NCI-H526 (cell line): ENCODE data around the gene TLL1.

ENCODE experiments used
- DNase-seq, 2 experiments: peaks; one replicate each; lab custom pipeline; 2025; lab: John Stamatoyannopoulos, UW

Gene TLL1

DNA sequence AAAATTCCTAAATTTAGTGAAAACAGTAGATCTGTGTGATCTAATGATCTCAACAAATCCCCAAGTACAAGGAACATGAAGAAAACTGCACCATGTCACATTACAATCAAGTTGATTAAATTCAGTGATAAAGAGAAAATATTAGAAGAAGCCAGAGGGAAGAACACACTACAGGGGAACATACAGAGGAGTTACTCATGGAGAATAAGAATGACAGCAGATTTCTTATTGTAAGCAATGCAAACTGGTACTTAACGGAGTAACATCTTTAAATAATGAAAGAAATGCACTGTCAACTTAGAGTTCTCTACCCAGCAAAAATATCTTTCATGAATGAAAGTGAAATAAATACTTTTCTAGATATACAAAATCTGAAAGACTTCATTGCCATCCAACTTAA is 21.1 kb downstream of the TLL1 start:
- DNase-seq = no peak

DNA sequence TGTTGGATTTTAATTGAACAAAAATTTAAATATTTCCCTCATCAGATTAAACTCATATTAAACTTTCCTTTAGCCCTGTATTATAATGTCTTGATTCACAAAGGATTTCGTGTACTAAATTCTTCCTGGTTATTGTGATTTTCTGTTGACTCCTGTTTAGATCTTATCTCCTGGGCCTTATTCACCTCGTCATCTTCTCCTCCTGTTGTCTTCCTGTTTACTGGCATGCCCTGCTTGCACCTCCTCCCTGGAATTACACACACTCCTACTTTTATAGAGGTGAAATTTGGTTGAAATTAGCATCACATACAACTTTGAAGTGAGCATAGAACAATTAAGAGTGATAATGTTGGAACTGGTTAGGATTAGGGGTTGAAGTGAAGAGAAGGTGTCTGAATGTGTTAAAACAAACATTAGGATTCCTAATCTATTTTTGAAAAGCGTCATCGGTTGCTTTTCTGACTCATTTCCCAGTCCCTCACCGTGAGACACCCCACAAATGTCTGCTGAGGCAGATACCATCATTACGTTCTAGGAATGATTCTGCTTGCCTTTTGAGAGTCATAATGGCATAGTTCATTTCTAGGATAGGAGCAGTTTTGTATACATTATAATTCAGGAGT is 32.5 kb downstream of the TLL1 start:
- DNase-seq = no peak

DNA sequence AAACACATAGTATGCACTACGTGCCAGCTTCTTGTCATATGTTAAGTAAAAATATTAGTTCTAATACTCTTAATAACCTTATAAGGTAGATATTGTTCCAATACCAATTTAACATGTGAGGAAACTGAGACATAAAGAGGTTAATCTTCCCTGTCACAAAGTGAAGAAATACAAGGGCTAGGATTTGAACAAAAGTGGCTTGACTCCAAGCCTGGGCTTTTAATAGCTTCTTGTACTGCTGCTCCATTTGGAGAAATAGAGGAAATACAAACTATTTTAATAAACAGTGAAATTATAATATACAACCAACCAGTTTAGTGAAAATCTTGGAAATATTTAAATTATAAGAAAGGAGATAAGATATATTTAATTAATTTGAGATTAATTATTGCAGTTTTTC is 33.2 kb downstream of the TLL1 start:
- no peak for DNase-seq

DNA sequence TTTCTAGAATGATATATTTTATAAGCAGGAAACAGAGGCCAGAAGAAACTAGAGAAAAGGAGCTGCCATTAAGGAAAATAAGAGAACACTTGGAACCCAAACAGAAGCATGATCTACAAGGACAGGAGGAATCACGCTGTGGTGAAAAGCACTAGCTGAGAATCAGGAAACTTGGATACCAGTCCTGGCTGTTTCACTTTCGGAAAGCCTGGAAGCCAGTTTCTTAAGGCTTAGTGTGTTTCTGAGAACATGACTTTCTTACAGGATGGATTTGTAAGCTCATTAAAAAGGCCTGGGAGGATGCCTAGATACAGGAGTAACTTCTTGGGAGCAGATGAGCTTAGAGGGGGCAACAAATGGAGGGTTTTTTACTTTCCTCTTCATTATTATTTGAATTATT is 36.9 kb downstream of the TLL1 start:
- DNase-seq = no peak

DNA sequence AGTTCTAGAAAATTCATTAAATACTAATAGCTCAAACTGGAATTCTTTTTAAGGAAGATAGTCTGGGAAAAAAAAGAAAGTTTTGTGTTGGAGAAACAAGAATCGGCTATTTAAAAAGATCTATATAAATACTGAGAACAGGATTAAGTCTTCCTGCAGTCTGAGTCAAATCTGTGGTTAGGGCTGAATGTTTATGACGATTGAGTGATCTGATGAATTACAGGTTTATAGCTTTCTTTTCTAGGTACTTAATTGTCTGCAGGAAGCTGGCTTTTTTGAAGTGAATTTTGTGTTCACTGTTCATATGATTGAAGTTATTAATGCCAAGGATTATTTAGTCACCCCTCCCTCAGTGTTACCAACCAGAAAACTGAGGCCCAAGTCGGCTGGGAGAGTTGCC is 42.2 kb downstream of the TLL1 start:
- no peak for DNase-seq

DNA sequence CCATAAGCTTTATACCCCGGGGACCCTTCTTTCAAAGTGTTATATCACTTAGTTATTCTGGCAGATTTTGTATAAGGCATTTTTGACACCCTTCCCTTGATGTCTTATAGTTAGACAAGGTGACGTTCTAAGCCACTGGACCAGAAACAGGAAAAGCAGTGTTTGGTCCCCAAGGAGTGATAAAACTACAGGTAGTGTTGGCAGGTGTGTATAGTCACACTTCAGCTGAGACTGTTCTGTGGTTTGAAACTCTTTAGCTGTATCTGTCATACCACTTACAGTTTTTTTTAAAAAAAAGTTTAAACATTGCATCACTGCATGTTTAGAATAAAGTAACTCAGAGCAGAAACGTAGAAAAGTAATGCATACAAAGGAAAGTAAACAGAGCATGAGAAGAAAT is 48.5 kb downstream of the TLL1 start:
- no peak for DNase-seq

DNA sequence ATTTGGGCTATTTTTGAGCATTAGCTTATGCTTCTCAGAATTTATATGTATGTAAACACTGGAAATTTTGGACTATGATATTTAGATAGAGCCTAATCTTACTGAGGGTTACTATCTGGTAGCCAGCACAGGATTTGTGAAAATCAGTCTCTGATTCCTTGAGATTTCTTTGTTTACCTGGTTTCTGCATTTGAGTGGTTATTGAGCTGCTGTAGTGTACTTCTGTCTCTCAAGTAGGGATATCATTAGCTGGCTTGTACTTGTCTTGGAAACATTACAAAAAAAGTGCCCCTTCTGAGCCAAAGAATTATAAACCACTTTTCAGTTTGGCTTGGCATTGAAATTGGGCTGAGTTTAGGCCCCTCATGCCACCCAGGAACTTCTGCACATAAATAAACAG is 49.7 kb downstream of the TLL1 start:
- DNase-seq = no peak

DNA sequence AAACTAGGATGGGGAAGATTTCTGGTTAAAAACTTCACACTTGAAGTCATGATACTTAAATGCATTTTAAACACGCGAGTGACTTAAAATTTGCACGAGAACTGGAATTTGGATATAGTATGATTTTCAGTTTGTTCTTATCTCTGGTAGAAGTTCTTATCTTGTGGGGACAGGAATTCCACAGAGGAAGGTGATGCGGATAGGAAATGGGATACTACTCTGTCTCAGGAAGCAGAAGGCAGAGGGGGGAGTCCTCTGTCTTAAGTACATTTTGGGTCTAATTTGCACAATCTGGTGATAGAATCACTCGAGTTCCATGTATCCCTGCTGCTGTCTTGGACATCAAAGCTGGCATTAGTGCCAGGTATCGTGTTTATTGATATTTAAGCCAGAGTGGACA is 53.3 kb downstream of the TLL1 start:
- no peak for DNase-seq

DNA sequence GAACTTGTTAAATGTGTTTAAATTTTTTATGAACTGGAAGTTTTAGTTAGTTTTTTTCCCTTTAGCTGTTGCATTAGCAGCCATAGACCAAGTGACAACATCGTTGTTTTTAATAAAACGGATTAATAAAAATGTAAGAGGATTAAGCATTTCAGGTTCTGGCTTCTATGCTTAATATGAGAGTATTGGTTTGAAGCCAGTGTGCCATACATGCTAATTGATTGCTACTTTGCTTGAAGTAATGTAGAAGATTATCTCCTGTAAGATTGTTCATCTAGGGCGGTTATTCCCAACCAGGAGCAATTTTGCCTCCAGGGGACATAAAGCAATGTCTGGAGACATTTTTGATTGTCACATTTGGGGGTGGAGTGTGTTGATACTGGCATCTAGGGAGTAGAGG is 54.3 kb downstream of the TLL1 start:
- no peak for DNase-seq

DNA sequence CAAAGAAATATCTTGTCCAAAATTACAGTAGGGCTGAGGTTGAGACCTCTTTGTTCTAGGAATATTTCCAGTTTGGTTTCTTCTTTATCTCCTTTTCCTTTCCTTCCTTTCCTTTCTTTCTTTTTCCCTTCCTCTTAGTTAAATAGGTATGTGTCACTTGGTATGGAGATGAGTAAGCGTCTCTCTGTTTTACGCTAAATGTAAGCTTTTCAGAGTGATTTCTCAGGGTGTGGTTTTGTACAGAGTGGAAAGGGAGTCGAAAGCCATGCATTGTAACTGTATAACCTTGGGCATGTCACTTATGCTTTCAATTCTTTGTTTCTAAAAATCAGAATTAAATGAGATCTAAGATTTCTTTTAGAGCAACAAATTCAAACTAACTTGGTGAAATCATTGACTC is 54.8 kb downstream of the TLL1 start:
- DNase-seq = no peak

DNA sequence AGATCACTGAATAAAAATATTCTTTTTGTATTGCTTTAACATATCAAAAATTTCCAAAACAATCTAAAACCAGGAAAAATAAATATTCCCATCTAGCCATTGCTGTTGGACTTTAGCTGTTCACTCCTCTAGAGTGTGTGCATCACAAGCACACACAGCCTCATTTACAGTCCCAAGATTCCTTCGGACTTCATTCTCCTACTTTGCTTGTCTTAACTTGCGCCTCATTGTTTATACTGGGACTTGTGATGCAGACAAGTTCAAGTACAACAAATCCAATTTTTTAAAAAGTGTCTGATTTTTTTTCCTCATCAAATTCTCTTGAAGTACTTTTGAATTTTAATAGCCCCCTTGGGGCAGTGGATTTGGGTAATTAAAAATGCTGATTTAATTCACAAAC is 55.6 kb downstream of the TLL1 start:
- DNase-seq = no peak

DNA sequence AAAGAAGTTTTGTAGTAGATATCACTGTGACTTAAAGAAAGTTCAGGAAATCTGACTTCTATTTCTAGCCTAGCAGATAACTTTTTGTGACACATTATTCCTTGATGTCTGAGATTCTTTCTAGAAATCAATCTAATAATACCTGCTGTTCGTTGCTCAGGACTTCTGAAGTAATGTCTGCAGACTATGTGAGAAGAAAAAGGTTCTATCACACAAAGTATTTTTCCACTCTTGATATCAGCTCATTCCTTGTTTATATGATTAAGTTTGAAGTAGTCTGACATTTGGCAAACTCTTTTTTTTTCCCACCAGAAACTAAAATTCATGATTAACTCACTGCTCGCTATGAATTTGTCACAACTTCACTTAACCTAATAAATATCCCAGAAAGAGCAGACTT is 56.6 kb downstream of the TLL1 start:
- no peak for DNase-seq

DNA sequence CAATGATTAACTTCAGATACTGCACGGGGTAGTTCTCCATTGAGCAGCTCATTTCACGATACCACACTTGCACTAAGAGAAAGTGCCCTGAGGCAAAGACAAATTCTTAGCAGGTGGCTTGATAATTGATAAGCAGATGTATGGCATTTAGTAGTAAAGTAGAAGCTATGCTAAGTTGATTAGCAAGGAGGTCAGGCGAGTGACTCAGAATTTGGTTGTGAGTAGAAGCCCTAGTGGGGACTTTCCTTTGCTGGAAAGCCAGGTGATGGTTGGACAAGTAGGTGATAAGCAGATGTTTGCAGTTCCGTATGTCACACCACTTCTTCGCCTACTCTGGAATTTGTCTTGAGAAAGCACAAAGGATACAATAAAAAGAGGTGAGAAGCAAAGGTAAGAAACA is 58.7 kb downstream of the TLL1 start:
- DNase-seq = no peak

DNA sequence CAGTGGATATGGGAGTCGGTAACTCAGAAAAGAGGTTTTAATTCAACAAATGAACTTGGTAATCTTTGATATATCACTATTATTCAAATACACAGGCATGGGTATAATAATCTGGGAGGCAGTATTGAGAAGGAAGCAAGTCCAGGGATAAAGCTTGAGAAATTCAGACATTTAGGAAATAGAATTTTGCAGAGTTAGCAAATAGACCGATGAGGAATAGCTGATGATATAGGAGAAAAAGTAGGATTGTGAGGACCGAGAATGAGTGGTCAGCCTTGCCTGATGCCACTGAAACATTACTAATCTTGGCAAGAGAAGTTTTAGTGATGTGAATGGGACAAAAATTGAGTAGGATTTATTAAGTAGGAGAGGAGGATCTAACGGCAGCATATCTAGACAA is 71.9 kb downstream of the TLL1 start:
- DNase-seq = no peak

DNA sequence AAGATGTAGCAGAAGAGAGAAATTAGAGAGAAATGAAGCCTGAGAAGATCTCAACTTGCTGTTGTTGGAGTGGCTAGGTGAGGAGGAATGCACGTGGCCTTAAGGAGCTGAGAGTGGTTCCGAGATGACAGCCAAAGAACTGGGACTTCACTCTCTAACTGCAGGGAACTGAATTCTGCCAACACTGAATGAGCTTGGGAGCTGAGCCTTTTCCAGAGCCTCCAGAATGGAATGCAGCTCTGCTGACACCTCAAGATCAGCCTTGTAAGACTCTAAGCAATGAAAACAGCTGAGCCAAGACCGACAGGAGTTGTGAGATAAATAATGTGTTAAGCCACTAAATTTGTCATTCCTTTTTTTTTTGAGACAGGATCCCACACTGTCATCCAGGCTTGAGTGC is 73.0 kb downstream of the TLL1 start:
- no peak for DNase-seq

DNA sequence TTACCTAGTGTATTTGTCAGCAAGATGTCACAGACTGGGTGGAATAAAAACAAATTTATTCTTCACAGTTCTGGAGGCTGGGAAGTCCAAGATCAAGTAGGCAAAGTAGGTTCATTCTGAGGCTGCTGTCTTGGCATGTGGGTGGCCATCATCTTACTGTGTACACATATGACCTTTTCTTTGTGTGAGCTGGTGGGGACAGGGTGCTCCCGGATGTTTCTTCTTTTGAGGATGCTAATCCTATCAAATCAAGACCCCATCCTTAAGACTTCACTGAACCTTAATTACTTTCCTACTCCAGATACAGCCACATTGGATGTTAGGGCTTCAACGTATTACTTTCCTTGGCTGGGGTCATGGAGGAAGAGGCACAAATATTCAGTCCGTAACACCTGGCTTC is 74.0 kb downstream of the TLL1 start:
- DNase-seq = no peak

DNA sequence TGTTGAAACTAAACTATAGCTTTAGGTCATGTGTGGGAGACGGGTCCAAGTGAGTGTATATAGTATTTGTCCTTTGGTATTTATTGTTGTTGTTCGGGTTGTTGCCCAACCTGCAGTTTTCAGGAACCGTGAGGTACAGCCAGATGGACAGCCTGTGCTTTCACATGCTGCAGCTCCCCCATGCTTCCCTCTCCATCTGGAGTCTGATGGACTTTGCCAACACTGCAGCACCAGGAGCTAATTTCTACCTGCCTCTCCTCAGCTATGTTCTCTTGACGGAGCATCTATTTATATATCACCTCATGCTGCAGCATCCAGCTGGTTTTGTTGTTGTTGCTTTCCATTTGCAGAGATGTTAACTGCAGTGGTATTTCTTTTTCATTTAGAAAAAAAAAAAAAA is 80.1 kb downstream of the TLL1 start:
- DNase-seq = no peak

DNA sequence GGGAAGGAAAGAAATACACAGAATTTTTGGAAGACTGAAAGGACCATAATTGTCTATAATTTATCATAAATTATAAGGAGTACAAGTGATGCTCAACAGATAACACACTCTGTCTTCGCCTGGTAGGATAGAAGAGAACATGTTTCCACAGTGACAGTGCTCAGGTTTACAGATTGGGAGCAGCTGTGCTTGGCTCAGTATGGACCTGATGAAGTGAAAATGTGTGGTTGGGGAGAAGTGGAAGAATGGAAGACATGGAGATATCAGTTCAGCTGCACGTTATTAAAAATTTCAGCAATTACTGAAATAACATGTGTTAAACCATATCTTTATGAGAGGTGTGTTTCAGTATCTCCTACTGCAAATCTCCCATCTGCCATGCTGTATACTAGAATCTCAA is 90.6 kb downstream of the TLL1 start:
- DNase-seq = no peak

DNA sequence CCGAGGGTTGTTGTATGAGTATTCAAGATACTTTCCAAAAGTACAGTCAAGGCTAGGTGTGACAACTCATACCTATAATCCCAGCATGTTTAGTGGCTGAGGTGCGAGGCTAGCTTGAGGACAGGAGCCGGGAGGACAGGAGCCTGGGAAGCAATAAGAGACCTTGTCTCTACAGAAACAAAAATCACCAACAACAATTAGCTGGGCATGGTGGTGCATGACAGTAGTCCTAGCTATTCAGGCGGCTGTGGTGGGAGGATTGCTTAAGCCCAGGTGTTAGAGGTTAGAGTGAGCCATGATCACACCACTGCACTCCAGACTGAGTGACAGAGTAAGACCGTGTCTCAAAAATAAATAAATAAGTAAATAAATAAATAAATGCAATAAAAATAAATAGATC is 91.6 kb downstream of the TLL1 start:
- no peak for DNase-seq

DNA sequence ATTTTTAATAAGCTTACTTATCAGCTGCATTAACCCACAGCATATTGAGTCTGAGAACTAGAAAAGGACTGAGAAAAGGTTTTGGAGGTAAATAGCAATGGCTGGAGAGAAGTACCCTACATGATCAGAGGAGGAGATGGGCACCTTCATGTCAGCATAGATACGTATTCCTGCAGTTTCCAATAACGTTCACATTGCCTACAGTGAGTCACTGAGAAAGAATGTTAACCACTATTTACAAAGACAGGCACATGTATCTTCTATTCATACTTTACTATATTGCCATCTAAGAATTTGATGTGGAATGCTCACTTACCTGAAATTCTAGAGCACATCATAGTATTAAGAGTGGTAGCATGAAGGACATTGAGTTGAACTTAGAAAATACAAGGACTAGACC is 92.5 kb downstream of the TLL1 start:
- DNase-seq = no peak

DNA sequence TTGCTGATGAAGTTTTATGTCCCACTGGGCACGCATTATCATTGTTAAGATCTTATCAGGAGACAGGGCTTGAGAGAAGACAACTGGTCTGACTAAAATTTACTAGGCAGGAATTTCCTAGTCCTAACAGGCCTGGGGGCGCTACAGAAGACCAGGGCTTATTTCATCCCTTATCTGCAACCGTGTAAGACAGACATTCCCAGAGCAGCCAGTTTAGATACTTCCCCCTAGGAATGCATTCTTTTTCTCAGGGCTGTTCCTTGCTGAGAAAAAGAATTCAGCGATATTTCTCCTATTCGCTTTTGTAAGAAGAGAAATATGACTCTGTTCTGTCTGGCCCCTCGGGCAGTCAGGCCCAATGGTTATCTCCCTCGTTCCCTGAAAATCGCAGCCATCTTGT is 93.8 kb downstream of the TLL1 start:
- DNase-seq = no peak

DNA sequence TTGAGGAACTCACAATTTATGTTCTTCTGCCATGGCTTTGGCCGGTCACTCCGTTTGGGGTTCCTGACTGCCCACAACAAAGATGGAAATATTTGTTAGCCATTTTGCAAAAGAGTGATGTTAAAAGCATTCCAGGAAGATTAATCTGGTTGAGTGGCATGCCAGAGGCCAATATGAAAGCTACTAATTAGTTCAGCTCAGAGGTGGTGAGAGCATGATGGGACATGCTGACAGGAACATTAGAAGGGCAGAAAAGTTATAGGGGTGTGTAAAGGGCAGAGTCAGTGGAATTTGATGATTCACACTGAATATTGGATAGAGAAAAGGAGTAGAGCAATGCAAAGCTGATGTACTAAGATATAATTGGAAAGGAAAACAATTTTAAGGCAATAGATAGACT is 94.4 kb downstream of the TLL1 start:
- DNase-seq = no peak

DNA sequence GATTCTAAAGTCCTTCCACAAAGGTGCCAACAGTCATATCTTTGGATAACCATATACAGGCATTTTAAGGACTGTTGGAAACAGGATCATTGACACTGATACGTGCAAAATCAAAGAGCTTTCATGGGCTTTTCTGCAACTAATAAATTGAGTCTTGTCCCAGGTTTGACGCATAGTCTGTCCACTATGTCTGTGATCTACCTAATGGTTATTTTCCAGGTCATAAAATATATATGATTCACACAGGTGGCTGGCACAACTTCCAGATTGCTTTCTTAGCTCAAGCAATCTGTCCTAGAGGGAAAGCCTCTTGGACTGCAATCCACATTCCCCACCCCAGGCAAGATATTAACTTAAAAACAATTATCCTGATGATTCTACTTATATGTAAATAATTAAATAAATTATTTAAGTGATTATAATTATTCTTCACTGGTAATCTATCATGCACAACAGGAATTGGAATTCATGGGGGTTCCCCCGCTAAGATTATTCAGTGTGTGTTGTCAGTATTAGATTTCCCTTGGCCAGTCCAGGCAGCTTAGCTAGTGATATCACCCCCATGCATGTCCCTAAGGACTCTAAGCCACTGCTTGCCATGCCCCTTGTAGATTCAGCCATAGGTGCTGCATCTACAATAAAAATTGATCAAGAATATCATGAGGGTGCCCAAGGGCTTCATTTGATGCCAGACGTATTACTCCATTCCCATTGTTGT is 97.8 kb downstream of the TLL1 start:
- DNase-seq = no peak

DNA sequence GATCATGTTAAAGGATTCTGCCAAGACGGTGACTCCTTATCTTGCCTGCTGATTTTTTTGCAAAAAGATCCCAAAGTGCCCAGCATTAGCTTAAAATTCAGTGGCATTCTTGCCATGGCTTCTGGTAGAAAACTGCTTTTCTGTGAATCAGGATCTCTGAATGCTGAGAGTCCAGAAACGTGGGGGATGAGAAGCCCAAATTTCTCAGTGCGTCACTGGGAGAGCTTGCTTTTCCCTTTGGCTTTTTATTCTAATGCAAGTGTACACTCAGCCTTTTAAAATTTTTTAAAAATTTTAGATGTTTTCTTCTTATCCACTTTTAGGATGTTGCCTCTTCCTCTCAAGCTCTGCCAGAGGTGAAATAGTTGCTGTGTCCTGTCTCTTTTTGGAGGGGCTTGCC is 98.4 kb downstream of the TLL1 start:
- no peak for DNase-seq
